Activated CD4-positive, alpha-beta T cell treated with anti-CD3 and anti-CD28 coated beads for 36 hours (primary cell): ENCODE results near the gene PPIA. TPM values are rescaled to one million over a fixed set of nuclear protein-coding genes. Genes with fewer than 3 reads are reported as not detected.

Experiments
- ATAC-seq: fragments of 200-7000 bp; cut with Tn5 transposase; one replicate; pipeline ENCODE4 v1.10.0; 2021; ENCODE audit warnings: mild to moderate bottlenecking, moderate library complexity
- CTCF ChIA-PET: fragments of 350-600 bp; sonication (Branson Sonifier 250); formaldehyde crosslinking; loops from one replicate; lab custom pipeline; 2021; ENCODE audit warnings: antibody characterized with exemption; lab: Charles Lee
- POLR2A ChIA-PET: fragments of 350-600 bp; sonication (Branson Sonifier 250); formaldehyde crosslinking; loops from one replicate; lab custom pipeline; 2021; ENCODE audit warnings: antibody characterized with exemption, inconsistent platforms; lab: Charles Lee
- DNase-seq: peaks from one replicate; pipeline ENCODE4 v3.0.0-alpha.2; 2020
- H3K27ac Mint-ChIP-seq: one replicate; pipeline ENCODE4 v1.8.0; 2021; ENCODE audit warnings: mixed read lengths
- H3K27me3 Mint-ChIP-seq: one replicate; pipeline ENCODE4 v1.8.0; 2021; ENCODE audit warnings: mixed read lengths
- H3K36me3 Mint-ChIP-seq: one replicate; pipeline ENCODE4 v1.8.0; 2021; ENCODE audit warnings: low read depth, mixed read lengths
- H3K4me1 Mint-ChIP-seq: one replicate; pipeline ENCODE4 v1.8.0; 2021; ENCODE audit warnings: mixed read lengths
- H3K4me3 Mint-ChIP-seq: one replicate; pipeline ENCODE4 v1.8.0; 2021; ENCODE audit warnings: mild to moderate bottlenecking, moderate library complexity, mixed read lengths
- H3K9me3 Mint-ChIP-seq: one replicate; pipeline ENCODE4 v1.8.0; 2021; ENCODE audit warnings: low read depth, mixed read lengths
- intact Hi-C, 2 experiments: fragments of 100-400 bp; cut with DNase I in 1 of 2; cut with micrococcal nuclease in 1 of 2; formaldehyde crosslinking; loops; one replicate each; pipeline versions ENCODE4 v1.14.2 to v1.15.1; 2022 to 2024; cut with DNase I, micrococcal nuclease
- total RNA-seq, 2 experiments: library from RNA; stranded (reverse); gene quantifications; one replicate each; pipeline ENCODE4 v1.2.3, GENCODE V29; 2021

Gene PPIA
- total RNA-seq, 2 experiments from 2014 or later = 2,017 to 2,916 TPM

DNA sequence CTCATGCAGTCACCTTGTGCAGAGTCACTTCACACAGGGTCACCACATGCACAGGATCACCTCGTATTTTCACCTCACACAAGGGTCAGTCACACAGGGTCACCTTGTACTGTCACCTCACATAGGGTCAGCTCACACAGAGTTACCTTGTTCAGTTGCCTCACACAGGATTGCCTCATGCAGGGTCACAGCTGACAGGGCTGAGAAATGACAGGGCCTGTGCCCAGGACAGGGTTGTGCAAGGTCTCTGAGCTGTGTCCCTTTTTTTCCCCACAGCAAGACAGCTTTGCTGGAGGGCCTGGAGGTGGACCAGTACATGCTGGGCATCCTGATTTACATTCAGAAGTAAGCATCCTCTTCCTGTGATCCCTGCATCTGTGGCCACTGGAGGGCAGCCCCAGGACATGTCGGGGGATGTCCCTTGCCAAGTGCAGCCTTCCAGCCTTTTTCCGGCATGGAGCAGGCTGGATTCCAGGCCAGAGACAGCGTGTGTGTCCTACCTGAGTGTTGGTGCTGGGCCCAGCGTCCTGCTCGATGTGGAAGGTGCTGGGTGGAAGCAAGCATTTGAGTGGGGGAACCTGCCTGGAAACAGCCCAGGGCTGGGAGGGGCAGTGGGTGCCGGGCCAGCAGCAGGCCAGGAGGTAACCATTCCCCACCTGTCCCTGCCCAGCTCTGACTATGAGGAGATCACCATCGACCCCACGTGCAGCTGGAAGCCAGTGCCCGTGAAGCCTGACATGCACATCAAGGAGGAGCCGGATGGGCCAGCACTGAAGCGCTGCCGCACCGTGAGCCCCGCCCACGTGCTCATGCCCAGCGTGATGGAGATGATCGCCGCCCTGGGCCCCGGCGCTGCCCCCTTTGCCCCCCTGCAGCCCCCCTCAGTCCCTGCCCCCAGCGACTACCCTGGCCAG lies 31.6 kb upstream of the PPIA start:
- H3K27me3 Mint-ChIP-seq = no peaks in the 10 kb centered on the region
- POLR2A ChIA-PET = interaction anchor here (0.7 kb wide), 1 partner anchor 55 kb away, joined by 3 read pairs; no protein-coding TSS in a partner anchor
- peaks cover 26% of the 10 kb centered on the region for H3K4me1 Mint-ChIP-seq
- H3K4me3 Mint-ChIP-seq = no peak overlapping the region
- intact Hi-C loops = no loop called here
- CTCF ChIA-PET = interaction anchor here (0.8 kb wide), 1 partner anchor 190 kb away, joined by 5 read pairs; no protein-coding TSS in a partner anchor
- H3K36me3 Mint-ChIP-seq = peaks cover 43% of the 10 kb centered on the region
- H3K27ac Mint-ChIP-seq = no peak overlapping the region
- ATAC-seq = no peak
- no peaks in the 10 kb centered on the region for H3K9me3 Mint-ChIP-seq
- DNase-seq = no peak

- Mint-ChIP-seq H3K9me3 (no peaks in the 10 kb centered on the region), H3K36me3 (peaks cover 41% of the 10 kb centered on the region), H3K27me3 (no peaks in the 10 kb centered on the region), H3K4me1 (peaks cover 31% of the 10 kb centered on the region), H3K4me3 (no peak overlapping the region), H3K27ac (no peak overlapping the region)
- ATAC-seq (no peak), DNase-seq (no peak)
- ChIA-PET POLR2A (no interaction called here), CTCF (no interaction called here)
- intact Hi-C loops = no loop called here
Observed at GRCh38 chr7:44765579-44766415, 30.7 kb upstream of the PPIA start.

GRCh38 chr7:44766416-44766801 lies 30.1 kb upstream of the PPIA start:
- POLR2A ChIA-PET = no interaction called here
- DNase-seq = no peak
- H3K36me3 Mint-ChIP-seq = peaks cover 41% of the 10 kb centered on the region
- CTCF ChIA-PET = interaction anchor here (0.8 kb wide), 1 partner anchor 69 kb away, joined by 3 read pairs; no protein-coding TSS in a partner anchor
- no peak overlapping the region for H3K4me3 Mint-ChIP-seq
- H3K9me3 Mint-ChIP-seq = no peaks in the 10 kb centered on the region
- intact Hi-C loops = no loop called here
- H3K27me3 Mint-ChIP-seq = no peaks in the 10 kb centered on the region
- H3K27ac Mint-ChIP-seq = no peak overlapping the region
- peaks cover 31% of the 10 kb centered on the region for H3K4me1 Mint-ChIP-seq
- no peak for ATAC-seq

DNA sequence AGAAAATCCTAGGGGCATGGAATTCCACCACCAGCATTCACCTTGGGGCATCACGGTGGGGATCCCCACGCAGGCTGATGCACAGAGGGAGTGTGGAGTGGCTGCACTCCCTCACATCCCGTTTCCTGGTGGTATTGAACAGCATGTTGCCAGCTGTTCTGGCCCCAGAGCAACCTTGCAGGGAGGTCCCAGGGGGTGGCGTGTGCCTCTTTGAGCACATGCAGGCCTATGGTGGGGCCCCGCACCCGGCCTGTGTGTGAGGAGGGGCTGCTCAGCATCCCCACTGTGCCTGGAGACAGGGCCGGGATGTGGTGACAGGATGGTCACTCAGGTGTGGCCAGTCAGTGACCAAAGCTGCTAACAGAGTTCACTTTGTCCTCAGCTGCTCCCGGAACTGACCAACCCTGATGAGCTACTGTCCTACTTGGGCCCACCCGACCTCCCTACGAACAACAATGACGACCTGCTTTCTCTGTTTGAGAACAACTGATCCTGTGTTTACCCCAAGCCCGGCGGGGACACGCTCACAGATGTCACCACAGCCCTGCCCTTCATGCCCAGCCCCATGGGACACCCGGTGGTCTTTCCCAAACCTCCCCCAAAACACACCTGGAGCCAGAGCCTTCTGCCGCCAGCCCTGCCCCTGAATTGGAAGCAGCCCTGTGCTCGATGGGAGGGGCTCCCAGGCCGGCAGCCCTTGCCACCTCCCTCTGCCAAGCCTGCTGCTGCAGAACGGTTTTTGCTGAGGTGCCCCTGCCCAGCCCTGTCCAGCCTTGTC lies 29.2 kb upstream of the PPIA start:
- Mint-ChIP-seq H3K4me1 (peaks cover 31% of the 10 kb centered on the region), H3K4me3 (no peak overlapping the region), H3K27ac (peak overlapping the region; percentile 20), H3K9me3 (no peaks in the 10 kb centered on the region), H3K36me3 (peaks cover 41% of the 10 kb centered on the region), H3K27me3 (no peaks in the 10 kb centered on the region)
- ATAC-seq (no peak), DNase-seq (no peak)
- POLR2A ChIA-PET = interaction anchor here (0.6 to 1.1 kb wide), 2 partner anchors 27 to 198 kb away, joined by 3 read pairs; no protein-coding TSS in a partner anchor
- CTCF ChIA-PET = interaction anchor here (0.5 to 1.1 kb wide), 6 partner anchors 17 to 369 kb away, joined by 3 to 5 read pairs (median 4); no protein-coding TSS in a partner anchor
- intact Hi-C loops = no loop called here

- ChIA-PET POLR2A (interaction anchor here (0.6 to 1.1 kb wide), 3 partner anchors 27 to 198 kb away, joined by 3 read pairs; no protein-coding TSS in a partner anchor), CTCF (interaction anchor here (0.5 to 1.1 kb wide), 7 partner anchors 17 to 368 kb away, joined by 3 to 5 read pairs (median 4); no protein-coding TSS in a partner anchor)
- Mint-ChIP-seq H3K36me3 (peaks cover 37% of the 10 kb centered on the region), H3K9me3 (no peaks in the 10 kb centered on the region), H3K27me3 (no peaks in the 10 kb centered on the region), H3K4me3 (no peak overlapping the region), H3K27ac (peak overlapping the region; percentile 20), H3K4me1 (peaks cover 31% of the 10 kb centered on the region)
- DNase-seq (peak; percentile 36), ATAC-seq (peak; percentile 59)
- intact Hi-C loops = no loop called here
Observed at GRCh38 chr7:44767912-44768627, 28.4 kb upstream of the PPIA start.

DNA sequence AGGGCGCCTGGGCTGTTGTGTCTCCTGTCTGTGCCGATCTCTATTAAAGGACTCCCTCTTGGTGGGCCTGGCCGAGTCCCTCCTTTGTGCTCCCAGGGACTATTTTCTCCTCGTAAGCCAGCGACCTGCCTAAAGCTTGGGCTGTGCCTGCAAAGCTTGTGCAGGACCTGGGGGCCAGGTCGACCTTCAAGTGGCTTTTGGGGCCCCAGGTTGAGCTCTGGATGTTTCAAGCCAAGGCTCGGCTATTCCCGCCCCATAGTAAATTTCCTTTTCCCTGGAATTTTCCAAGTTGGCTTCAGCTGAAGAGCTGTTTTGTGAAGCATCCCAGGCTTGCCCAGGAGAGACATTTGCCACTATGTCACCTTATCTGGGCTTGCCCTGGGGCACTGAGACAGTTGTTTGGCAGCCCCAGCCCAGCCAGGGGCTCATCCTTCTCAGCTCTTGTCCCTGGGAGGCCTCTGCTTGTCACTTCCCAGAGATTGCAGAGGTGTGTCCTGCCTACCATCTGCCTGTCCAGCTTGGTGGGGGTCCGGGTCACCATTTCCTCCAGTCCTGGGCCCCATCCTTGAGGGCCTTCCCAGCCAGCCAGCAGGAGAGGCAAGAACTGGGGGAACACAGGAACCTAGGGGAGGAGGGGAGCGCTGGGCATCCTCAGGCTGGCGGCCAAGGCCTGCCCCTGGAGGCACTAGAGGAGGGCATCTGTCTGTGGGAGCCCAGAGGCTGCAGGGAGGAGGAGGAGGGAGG lies 27.7 kb upstream of the PPIA start:
- CTCF ChIA-PET = interaction anchor here (0.6 to 1.1 kb wide), 6 partner anchors 179 to 367 kb away, joined by 3 to 5 read pairs (median 4); no protein-coding TSS in a partner anchor
- POLR2A ChIA-PET = interaction anchor here (0.6 kb wide), 1 partner anchor 95 kb away, joined by 3 read pairs; no protein-coding TSS in a partner anchor
- Mint-ChIP-seq H3K4me3 (no peak overlapping the region), H3K27me3 (no peaks in the 10 kb centered on the region), H3K9me3 (no peaks in the 10 kb centered on the region), H3K4me1 (peaks cover 31% of the 10 kb centered on the region), H3K36me3 (peaks cover 31% of the 10 kb centered on the region), H3K27ac (no peak overlapping the region)
- DNase-seq = no peak
- ATAC-seq = no peak
- intact Hi-C loops = no loop called here

DNA sequence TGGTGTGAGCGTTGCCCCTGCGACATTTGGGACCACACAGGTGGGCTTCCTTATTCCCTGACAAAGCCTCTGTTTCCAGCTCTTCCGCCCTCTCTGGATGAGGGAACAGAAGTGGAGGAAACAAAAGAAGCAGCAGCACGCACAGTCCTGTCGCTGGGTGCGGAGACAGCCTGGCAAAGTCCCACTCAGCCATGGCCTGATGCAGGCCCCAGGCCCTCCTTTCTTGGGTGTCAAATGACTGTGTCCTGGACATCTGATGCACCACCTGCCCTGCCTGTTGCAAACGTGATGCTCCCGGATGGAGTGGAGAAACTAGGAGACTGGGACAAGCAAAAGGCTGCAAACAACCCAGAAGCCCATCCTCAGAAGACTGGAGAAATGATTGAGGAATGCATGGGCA lies 27.1 kb upstream of the PPIA start:
- H3K27me3 Mint-ChIP-seq = no peaks in the 10 kb centered on the region
- DNase-seq = no peak
- peaks cover 31% of the 10 kb centered on the region for H3K4me1 Mint-ChIP-seq
- no peaks in the 10 kb centered on the region for H3K9me3 Mint-ChIP-seq
- ChIA-PET CTCF (interaction anchor here (1.1 kb wide), 1 partner anchor 31 kb away, joined by 3 read pairs; no protein-coding TSS in a partner anchor), POLR2A (no interaction called here)
- peaks cover 29% of the 10 kb centered on the region for H3K36me3 Mint-ChIP-seq
- H3K4me3 Mint-ChIP-seq = no peak overlapping the region
- H3K27ac Mint-ChIP-seq = no peak overlapping the region
- no peak for ATAC-seq
- intact Hi-C loops = no loop called here

- no peaks in the 10 kb centered on the region for H3K9me3 Mint-ChIP-seq
- peaks cover 31% of the 10 kb centered on the region for H3K4me1 Mint-ChIP-seq
- CTCF ChIA-PET = interaction anchor here (1.1 kb wide), 1 partner anchor 32 kb away, joined by 3 read pairs; no protein-coding TSS in a partner anchor
- no peak overlapping the region for H3K4me3 Mint-ChIP-seq
- H3K27me3 Mint-ChIP-seq = no peaks in the 10 kb centered on the region
- intact Hi-C loops = no loop called here
- DNase-seq (peak; percentile 28), ATAC-seq (peak; percentile 45)
- POLR2A ChIA-PET = no interaction called here
- peak overlapping the region; percentile 32 for H3K27ac Mint-ChIP-seq
- peaks cover 27% of the 10 kb centered on the region for H3K36me3 Mint-ChIP-seq
Observed at GRCh38 chr7:44769776-44770294, 26.6 kb upstream of the PPIA start.

DNA sequence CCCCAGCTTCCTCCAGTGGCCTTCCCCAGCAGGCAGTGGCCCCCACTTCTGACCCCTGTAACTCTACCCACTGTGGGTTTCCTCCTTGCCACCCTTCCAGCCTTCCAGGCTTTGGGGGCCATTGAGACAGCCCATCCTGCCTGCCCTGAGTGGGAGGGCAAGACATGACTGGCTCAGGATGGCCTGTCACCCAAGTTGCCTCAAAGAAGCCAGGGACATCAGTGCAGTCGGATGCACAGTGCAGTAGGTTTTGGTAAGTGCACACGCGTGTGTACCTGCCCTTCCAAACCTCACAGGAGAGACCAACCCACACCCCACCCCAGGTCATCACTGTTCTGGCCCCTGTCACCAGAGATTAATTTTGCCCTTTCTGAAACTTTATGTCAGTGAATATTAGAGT lies 25.1 kb upstream of the PPIA start:
- POLR2A ChIA-PET = interaction anchor here (0.5 kb wide), 1 partner anchor 33 kb away, joined by 3 read pairs; no protein-coding TSS in a partner anchor
- intact Hi-C loops = no loop called here
- H3K4me1 Mint-ChIP-seq = peaks cover 31% of the 10 kb centered on the region

More for the DNA sequence above, 25.1 kb upstream of the PPIA start:
- Mint-ChIP-seq H3K27ac (no peak overlapping the region), H3K9me3 (no peaks in the 10 kb centered on the region), H3K27me3 (no peaks in the 10 kb centered on the region), H3K36me3 (peaks cover 20% of the 10 kb centered on the region), H3K4me3 (no peak overlapping the region)
- ATAC-seq = no peak
- no peak for DNase-seq
- CTCF ChIA-PET = interaction anchor here (1.0 kb wide), 1 partner anchor 77 kb away, joined by 3 read pairs; the partner anchor contains the start of gene H2AZ2
